CD4-positive, alpha-beta memory T cell (primary cell): Measurements from ENCODE around the gene RPL41. TPM values are rescaled to one million over a fixed set of nuclear protein-coding genes. Genes with fewer than 3 reads are reported as not detected.

Source experiments
- CTCF ChIA-PET: fragments of 350-600 bp; sonication (Branson Sonifier 250); formaldehyde crosslinking; loops from one replicate; lab custom pipeline; 2021; ENCODE audit warnings: inconsistent platforms; ENCODE audit not compliant: partially characterized antibody; lab: Charles Lee
- POLR2A ChIA-PET: fragments of 350-600 bp; sonication (Branson Sonifier 250); formaldehyde crosslinking; loops from one replicate; lab custom pipeline; 2021; ENCODE audit not compliant: partially characterized antibody; lab: Charles Lee
- DNase-seq, 5 donors: peaks; one replicate each; pipeline versions ENCODE4 v3.0.0 to v3.0.0-alpha.2; 2020 to 2022; ENCODE audit warnings: mixed read lengths in 1 of 5
- H3K27ac ChIP-seq: one replicate; pipeline ENCODE4 v1.7.0; 2013; ENCODE audit warnings: low read depth, low read length
- H3K27me3 ChIP-seq: 2 replicates; pipeline ENCODE4 v1.7.0; 2013; ENCODE audit warnings: mild to moderate bottlenecking, low read length, moderate library complexity; ENCODE audit not compliant: insufficient read depth
- H3K36me3 ChIP-seq: 2 replicates; pipeline ENCODE4 v1.7.0; 2013; ENCODE audit warnings: mild to moderate bottlenecking, low read length, moderate library complexity; ENCODE audit not compliant: insufficient read depth
- H3K4me1 ChIP-seq: 2 replicates; pipeline ENCODE4 v1.7.0; 2013; ENCODE audit warnings: mild to moderate bottlenecking, low read length, moderate library complexity; ENCODE audit not compliant: insufficient read depth
- H3K4me3 ChIP-seq, 2 donors: one replicate each; pipeline ENCODE4 v1.7.0; 2013; ENCODE audit warnings: low read length in 2 of 2, mild to moderate bottlenecking in 1 of 2
- H3K9me3 ChIP-seq, 2 donors: one replicate each; pipeline ENCODE4 v1.7.0; 2013; ENCODE audit warnings: low read length in 2 of 2, control low read depth in 1 of 2; ENCODE audit not compliant: control insufficient read depth in 1 of 2
- H3K27ac Mint-ChIP-seq, 7 donors: one replicate each; pipeline ENCODE4 v1.8.0; 2020 to 2021; ENCODE audit warnings: mixed read lengths in 7 of 7, mild to moderate bottlenecking in 6 of 7, inconsistent platforms in 3 of 7, moderate library complexity in 3 of 7
- H3K27me3 Mint-ChIP-seq, 2 donors: one replicate each; pipeline ENCODE4 v1.8.0; 2020 to 2021; ENCODE audit warnings: mixed read lengths in 2 of 2
- H3K36me3 Mint-ChIP-seq, 2 donors: one replicate each; pipeline ENCODE4 v1.8.0; 2020 to 2021; ENCODE audit warnings: mixed read lengths in 2 of 2, inconsistent platforms in 1 of 2, mild to moderate bottlenecking in 1 of 2
- H3K4me1 Mint-ChIP-seq, 4 donors: one replicate each; pipeline ENCODE4 v1.8.0; 2020 to 2021; ENCODE audit warnings: mixed read lengths in 4 of 4, mild to moderate bottlenecking in 1 of 4
- H3K4me3 Mint-ChIP-seq, 8 donors: one replicate each; pipeline ENCODE4 v1.8.0; 2020 to 2021; ENCODE audit warnings: mixed read lengths in 8 of 8, mild to moderate bottlenecking in 7 of 8, moderate library complexity in 6 of 8, inconsistent platforms in 3 of 8
- H3K9me3 Mint-ChIP-seq, 8 donors: one replicate each; pipeline ENCODE4 v1.8.0; 2020 to 2021; ENCODE audit warnings: mixed read lengths in 8 of 8, mild to moderate bottlenecking in 5 of 8, inconsistent platforms in 3 of 8, moderate library complexity in 1 of 8
- intact Hi-C: fragments of 100-400 bp; cut with micrococcal nuclease; formaldehyde crosslinking; loops from one replicate; pipeline ENCODE4 v1.15.1; 2023
- polyA plus RNA-seq, 2 donors: library from polyadenylated mRNA; unstranded; fragments of 300-500 nt; fragmentation: Illumina TruSeq; gene quantifications; one replicate each; pipeline ENCODE4 v1.2.3, GENCODE V29; 2021
- total RNA-seq, 2 experiments: library from RNA; stranded (reverse); gene quantifications; one replicate each; pipeline ENCODE4 v1.2.3, GENCODE V29; 2021

The RPL41 gene
- total and polyA plus RNA-seq, 4 experiments from 2014 or later = 5,438 to 8,691 (median 5,893) TPM

DNA sequence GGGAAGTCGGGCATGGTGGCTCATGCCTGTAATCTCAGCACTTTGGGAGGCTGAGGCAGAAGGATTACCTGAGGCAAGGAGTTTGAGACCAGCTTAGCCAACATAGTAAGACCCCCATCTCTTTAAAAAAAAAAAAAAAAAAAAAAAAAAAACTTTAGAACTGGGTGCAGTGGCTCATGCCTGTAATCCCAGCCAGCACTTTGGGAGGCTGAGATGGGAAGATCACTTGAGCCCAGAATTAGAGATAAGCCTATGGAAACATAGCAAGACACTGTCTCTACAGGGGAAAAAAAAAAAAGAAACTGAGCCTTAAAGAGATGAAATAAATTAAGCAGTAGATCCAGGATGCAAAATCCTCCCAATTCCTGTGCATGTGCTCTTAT, 13.8 kb upstream of the RPL41 start:
- DNase-seq = no peak
- intact Hi-C loops = loop anchor here (5.0 kb wide), 4 partner anchors 95 to 365 kb away; partner anchors contain the start of genes ORMDL2, PYM1 and SARNP
- peaks cover 0 to under 1% of the 10 kb centered on the region in 2 donors for H3K27me3 Mint-ChIP-seq
- H3K4me3 ChIP-seq = peak overlapping the region; percentile 62 to 90
- ChIA-PET POLR2A (interaction anchor here (0.6 to 10.8 kb wide), 25 partner anchors 8 to 372 kb away, joined by 3 to 324 read pairs (median 8); partner anchors contain the start of genes DNAJC14, ERBB3, ESYT1 and GDF11), CTCF (interaction anchor here (0.7 to 7.9 kb wide), 6 partner anchors 16 to 62 kb away, joined by 3 to 68 read pairs (median 16); partner anchors contain the start of genes ERBB3, RPL41 and ZC3H10)
- peak overlapping the region; percentile 82 for H3K27ac ChIP-seq
- H3K36me3 Mint-ChIP-seq = peaks cover 14 to 30% of the 10 kb centered on the region in 2 donors
- H3K27ac Mint-ChIP-seq = peak overlapping the region; percentile 97 to 100 (median 98)
- peaks cover 49% of the 10 kb centered on the region for H3K4me1 ChIP-seq
- peaks cover 10% of the 10 kb centered on the region for H3K36me3 ChIP-seq
- H3K9me3 Mint-ChIP-seq = no peaks in the 10 kb centered on the region
- H3K9me3 ChIP-seq = no peaks in the 10 kb centered on the region
- peak overlapping the region; percentile 89 to 99 (median 96) for H3K4me3 Mint-ChIP-seq
- no peaks in the 10 kb centered on the region for H3K27me3 ChIP-seq
- H3K4me1 Mint-ChIP-seq = peaks cover 34 to 62% (median 48%) of the 10 kb centered on the region in 4 donors

DNA sequence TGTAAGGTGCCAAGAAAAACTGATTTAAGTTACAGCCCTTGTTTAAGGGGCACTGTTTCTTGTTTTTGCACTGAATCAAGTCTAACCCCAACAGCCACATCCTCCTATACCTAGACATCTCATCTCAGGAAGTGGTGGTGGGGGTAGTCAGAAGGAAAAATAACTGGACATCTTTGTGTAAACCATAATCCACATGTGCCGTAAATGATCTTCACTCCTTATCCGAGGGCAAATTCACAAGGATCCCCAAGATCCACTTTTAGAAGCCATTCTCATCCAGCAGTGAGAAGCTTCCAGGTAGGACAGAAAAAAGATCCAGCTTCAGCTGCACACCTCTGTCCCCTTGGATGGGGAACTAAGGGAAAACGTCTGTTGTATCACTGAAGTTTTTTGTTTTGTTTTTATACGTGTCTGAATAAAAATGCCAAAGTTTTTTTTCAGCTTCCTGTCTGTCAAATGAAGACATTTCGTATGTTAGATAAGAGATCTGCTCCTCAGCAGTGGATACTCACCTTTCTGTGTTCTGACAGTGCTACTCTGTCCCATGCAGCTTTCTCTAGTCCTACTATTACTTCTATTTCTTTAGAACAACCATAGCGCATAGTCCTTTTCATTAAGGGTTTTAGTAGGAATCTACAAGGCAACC, 13.2 kb upstream of the RPL41 start:
- no peaks in the 10 kb centered on the region for H3K9me3 ChIP-seq
- Mint-ChIP-seq H3K4me1 (peaks cover 34 to 62% (median 47%) of the 10 kb centered on the region in 4 donors), H3K36me3 (peaks cover 18 to 33% of the 10 kb centered on the region in 2 donors), H3K9me3 (no peaks in the 10 kb centered on the region), H3K27me3 (no peaks in the 10 kb centered on the region), H3K4me3 (peak overlapping the region; percentile 89 to 99 (median 96)), H3K27ac (peak overlapping the region; percentile 97 to 100 (median 98))
- peak; percentile 44 to 58 (median 53) for DNase-seq
- peak overlapping the region; percentile 82 for H3K27ac ChIP-seq
- no peaks in the 10 kb centered on the region for H3K27me3 ChIP-seq
- H3K4me3 ChIP-seq = peak overlapping the region; percentile 62 to 90
- intact Hi-C loops = loop anchor here (5.0 kb wide), 4 partner anchors 96 to 366 kb away; partner anchors contain the start of genes ORMDL2, PYM1 and SARNP
- H3K36me3 ChIP-seq = peaks cover 15% of the 10 kb centered on the region
- peaks cover 49% of the 10 kb centered on the region for H3K4me1 ChIP-seq
- ChIA-PET CTCF (interaction anchor here (1.0 to 7.9 kb wide), 9 partner anchors 12 to 129 kb away, joined by 3 to 68 read pairs (median 10); partner anchors contain the start of genes ERBB3, RAB5B, RPL41 and SMARCC2), POLR2A (interaction anchor here (0.6 to 10.8 kb wide), 34 partner anchors 8 to 584 kb away, joined by 3 to 324 read pairs (median 8); partner anchors contain the start of genes BLOC1S1, CNPY2, COQ10A and DNAJC14)

DNA sequence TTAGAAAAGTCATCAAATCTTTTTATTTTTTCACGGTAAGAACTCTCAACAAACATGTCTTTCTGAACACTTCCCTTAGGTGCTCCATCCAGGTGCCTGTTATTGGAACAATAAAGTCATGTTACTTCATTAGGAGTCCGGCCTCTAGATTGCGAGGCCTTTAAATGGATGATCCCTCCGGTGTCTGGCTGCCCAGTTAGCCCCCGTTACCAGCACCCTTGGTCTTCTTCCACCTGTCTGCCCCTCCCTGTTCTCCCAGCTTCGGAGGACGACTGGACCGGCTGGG, 12.7 kb upstream of the RPL41 start:
- Mint-ChIP-seq H3K36me3 (peaks cover 24 to 39% of the 10 kb centered on the region in 2 donors), H3K27me3 (no peaks in the 10 kb centered on the region), H3K4me1 (peaks cover 34 to 62% (median 47%) of the 10 kb centered on the region in 4 donors), H3K4me3 (peak overlapping the region; percentile 89 to 99 (median 96)), H3K27ac (peak overlapping the region; percentile 97 to 100 (median 98)), H3K9me3 (no peaks in the 10 kb centered on the region)
- Histone ChIP-seq H3K27ac (peak overlapping the region; percentile 82), H3K9me3 (no peaks in the 10 kb centered on the region), H3K27me3 (no peaks in the 10 kb centered on the region), H3K4me1 (peaks cover 49% of the 10 kb centered on the region), H3K36me3 (peaks cover 21% of the 10 kb centered on the region), H3K4me3 (peak overlapping the region; percentile 4 to 90)
- ChIA-PET CTCF (interaction anchor here (0.9 to 7.9 kb wide), 16 partner anchors 9 to 163 kb away, joined by 3 to 68 read pairs (median 7); partner anchors contain the start of genes ERBB3, ESYT1, RAB5B and RNF41), POLR2A (interaction anchor here (0.6 to 10.8 kb wide), 47 partner anchors 8 to 584 kb away, joined by 3 to 324 read pairs (median 7); partner anchors contain the start of genes ATP5F1B, BLOC1S1, CNPY2 and COQ10A)
- intact Hi-C loops = loop anchor here (1.0 to 5.0 kb wide), 11 partner anchors 13 to 366 kb away; partner anchors contain the start of genes MYL6B, ORMDL2, PYM1 and RPL41
- DNase-seq = no peak

DNA sequence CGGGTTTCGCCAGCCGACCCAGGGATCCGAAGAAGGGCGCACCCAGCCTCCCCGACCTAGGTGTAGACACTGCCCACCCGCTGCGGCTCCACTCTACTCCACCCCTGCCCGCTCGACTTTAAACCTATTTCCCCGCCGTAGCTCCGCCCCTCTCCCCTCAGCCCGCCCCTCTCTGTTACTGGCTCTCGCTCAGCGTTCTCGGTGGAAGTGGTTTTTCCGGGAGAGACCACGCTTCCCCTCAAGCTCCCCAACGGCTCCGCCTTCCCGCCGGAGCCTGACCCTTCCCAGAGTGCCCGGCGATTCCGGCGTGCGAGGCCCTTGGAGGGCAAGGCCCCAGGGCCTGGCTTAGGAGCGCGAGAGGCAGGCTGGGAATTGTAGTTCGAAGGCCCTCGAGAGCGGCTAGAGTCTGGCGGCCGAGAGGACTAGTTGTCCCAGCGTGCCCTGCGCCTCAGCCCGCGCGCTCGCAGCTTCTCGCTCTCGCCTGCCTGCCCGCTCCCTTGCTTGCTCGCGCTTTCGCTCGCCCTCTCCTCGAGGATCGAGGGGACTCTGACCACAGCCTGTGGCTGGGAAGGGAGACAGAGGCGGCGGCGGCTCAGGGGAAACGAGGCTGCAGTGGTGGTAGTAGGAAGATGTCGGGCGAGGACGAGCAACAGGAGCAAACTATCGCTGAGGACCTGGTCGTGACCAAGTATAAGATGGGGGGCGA, 12.2 kb upstream of the RPL41 start, which contains the start of gene PA2G4:
Gene PA2G4, plus strand, starts transcription at position 451 of the 706 bp plus-strand sequence. Its CDS starts 179 bp downstream, at position 630.
- no peaks in the 10 kb centered on the region for H3K27me3 Mint-ChIP-seq
- H3K27ac Mint-ChIP-seq = peak within 1 kb of the TSS; percentile 97 to 100 (median 98)
- DNase-seq = peak; percentile 95 to 97 (median 96)
- Histone ChIP-seq H3K27me3 (no peaks in the 10 kb centered on the region), H3K4me1 (peaks cover 49% of the 10 kb centered on the region), H3K9me3 (no peaks in the 10 kb centered on the region), H3K27ac (peak within 1 kb of the TSS; percentile 82), H3K4me3 (peak within 1 kb of the TSS; percentile 62 to 90), H3K36me3 (peaks cover 25% of the 10 kb centered on the region)
- no peaks in the 10 kb centered on the region for H3K9me3 Mint-ChIP-seq
- peaks cover 34 to 62% (median 47%) of the 10 kb centered on the region in 4 donors for H3K4me1 Mint-ChIP-seq
- intact Hi-C loops = loop anchor here (1.0 to 5.0 kb wide), 11 partner anchors 12 to 367 kb away; partner anchors contain the start of genes MYL6B, ORMDL2, PYM1 and RPL41
- peaks cover 28 to 39% of the 10 kb centered on the region in 2 donors for H3K36me3 Mint-ChIP-seq
- ChIA-PET CTCF (interaction anchor here (0.9 to 7.9 kb wide), 16 partner anchors 9 to 164 kb away, joined by 3 to 68 read pairs (median 7); partner anchors contain the start of genes ERBB3, ESYT1, RAB5B and RNF41), POLR2A (interaction anchor here (0.6 to 10.8 kb wide), 44 partner anchors 9 to 583 kb away, joined by 3 to 324 read pairs (median 8); partner anchors contain the start of genes ATP5F1B, BLOC1S1, CNPY2 and COQ10A)
- peak within 1 kb of the TSS; percentile 89 to 99 (median 96) for H3K4me3 Mint-ChIP-seq

DNA sequence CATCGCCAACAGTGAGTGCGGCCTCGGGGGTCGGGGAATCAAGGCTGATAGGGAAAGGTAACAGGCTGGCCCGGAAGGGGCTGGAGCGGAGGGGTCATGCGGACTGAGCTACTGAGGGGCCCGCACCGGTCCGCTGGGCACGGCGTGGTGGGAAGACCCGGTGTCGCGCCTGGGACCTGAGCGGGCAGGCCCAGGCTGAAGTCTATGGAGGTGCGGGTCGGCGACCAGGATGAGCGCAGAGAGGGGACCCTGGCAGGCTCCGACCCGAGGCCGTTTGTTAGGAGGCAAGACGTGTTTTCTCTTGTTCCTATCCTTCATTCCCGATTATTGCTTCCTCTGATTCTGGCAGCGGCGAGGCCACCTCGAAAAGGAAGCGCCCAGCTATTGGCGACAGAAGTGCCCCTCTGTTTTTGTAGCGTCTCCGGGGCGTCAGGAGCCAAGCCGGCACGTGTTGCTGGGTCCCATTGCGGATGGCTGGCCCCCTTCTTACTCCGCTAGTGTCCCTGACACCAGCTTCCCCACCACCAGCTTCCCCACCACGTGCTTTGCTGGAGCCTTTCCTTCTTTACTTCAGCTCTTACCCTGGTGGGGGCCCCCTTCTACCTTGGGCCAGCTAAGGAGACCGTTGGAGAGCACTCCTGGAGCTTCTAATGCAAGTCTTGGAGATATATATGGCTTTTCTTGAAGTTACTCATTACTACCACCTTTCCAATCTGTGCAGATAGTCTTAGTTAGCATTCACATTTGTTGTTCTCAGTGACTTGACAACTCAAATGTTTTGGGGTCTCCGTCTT, 11.4 kb upstream of the RPL41 start:
- ChIA-PET CTCF (interaction anchor here (0.8 to 7.9 kb wide), 12 partner anchors 10 to 367 kb away, joined by 3 to 68 read pairs (median 7); partner anchors contain the start of genes ERBB3, ESYT1, RNF41 and RPL41), POLR2A (interaction anchor here (0.5 to 10.8 kb wide), 36 partner anchors 8 to 582 kb away, joined by 3 to 324 read pairs (median 8); partner anchors contain the start of genes ATP5F1B, CNPY2, COQ10A and ERBB3)
- H3K27me3 Mint-ChIP-seq = no peaks in the 10 kb centered on the region
- H3K36me3 Mint-ChIP-seq = peaks cover 33 to 45% of the 10 kb centered on the region in 2 donors
- no peaks in the 10 kb centered on the region for H3K27me3 ChIP-seq
- no peak for DNase-seq
- H3K36me3 ChIP-seq = peaks cover 33% of the 10 kb centered on the region
- peak overlapping the region; percentile 25 to 90 for H3K4me3 ChIP-seq
- H3K4me1 ChIP-seq = peaks cover 49% of the 10 kb centered on the region
- intact Hi-C loops = loop anchor here (1.0 to 5.0 kb wide), 11 partner anchors 11 to 368 kb away; partner anchors contain the start of genes MYL6B, ORMDL2, PYM1 and RPL41
- H3K4me1 Mint-ChIP-seq = peaks cover 34 to 62% (median 47%) of the 10 kb centered on the region in 4 donors
- H3K27ac Mint-ChIP-seq = peak overlapping the region; percentile 97 to 100 (median 98)
- H3K4me3 Mint-ChIP-seq = peak overlapping the region; percentile 89 to 99 (median 96)
- no peaks in the 10 kb centered on the region for H3K9me3 Mint-ChIP-seq
- H3K9me3 ChIP-seq = no peaks in the 10 kb centered on the region
- H3K27ac ChIP-seq = peak overlapping the region; percentile 82
